Neural crest cell (in vitro differentiated cells): ENCODE results near the gene FCN2. TPM values are rescaled to one million over a fixed set of nuclear protein-coding genes. Genes with fewer than 3 reads are reported as not detected.
"Not testable (repeated sequence)": the region's sequence is repeated elsewhere in the genome, so short reads cannot be mapped to it uniquely, and the experiment has no call there.

ENCODE experiments used
- DNase-seq: peaks from one replicate; pipeline ENCODE4 v3.0.0; 2021; ENCODE audit warnings: low read depth, mixed read lengths, low spot score
- H3K27ac Mint-ChIP-seq: one replicate; pipeline ENCODE4 v1.8.0; 2021; ENCODE audit warnings: mild to moderate bottlenecking, mixed read lengths; ENCODE audit not compliant: unreplicated experiment
- H3K27me3 Mint-ChIP-seq: 2 replicates; pipeline ENCODE4 v1.8.0; 2021; ENCODE audit warnings: low read depth, mild to moderate bottlenecking, mixed read lengths
- H3K36me3 Mint-ChIP-seq: 2 replicates; pipeline ENCODE4 v1.8.0; 2021; ENCODE audit warnings: low read depth, mild to moderate bottlenecking, mixed read lengths
- H3K4me1 Mint-ChIP-seq: 2 replicates; pipeline ENCODE4 v1.8.0; 2021; ENCODE audit warnings: mixed read lengths
- H3K4me3 Mint-ChIP-seq: one replicate; pipeline ENCODE4 v1.8.0; 2021; ENCODE audit warnings: mild to moderate bottlenecking, mixed read lengths
- H3K9me3 Mint-ChIP-seq: 2 replicates; pipeline ENCODE4 v1.8.0; 2021; ENCODE audit warnings: mixed read lengths
- CTCF ChIP-seq: fragments of 200-600 bp; sonication (generic); conservative IDR thresholded peaks from 2 replicates; pipeline ENCODE4 v1.5.0; 2021; ENCODE audit warnings: antibody characterized with exemption, mild to moderate bottlenecking
- total RNA-seq: library from RNA; stranded (reverse); gene quantifications from 2 replicates; pipeline ENCODE4 v1.2.1, GENCODE V29; 2021

The FCN2 gene
- total RNA-seq, 1 donor from 2014 or later: not detected

- TF ChIP-seq CTCF: no peak
- H3K4me1 Mint-ChIP-seq: no peaks in the 10 kb centered on the region
- no peaks in the 10 kb centered on the region for H3K9me3 Mint-ChIP-seq
- no peaks in the 10 kb centered on the region for H3K36me3 Mint-ChIP-seq
- peaks cover 9% of the 10 kb centered on the region for H3K27me3 Mint-ChIP-seq
- H3K4me3 Mint-ChIP-seq: no peak overlapping the region
- no peak for DNase-seq
- H3K27ac Mint-ChIP-seq: no peak overlapping the region
Measured at GRCh38 chr9:134853893-134854292, 26.7 kb upstream of the FCN2 start.

GRCh38 chr9:134854541-134854981 is 26.0 kb upstream of the FCN2 start:
- Mint-ChIP-seq H3K27ac (no peak overlapping the region), H3K4me1 (no peaks in the 10 kb centered on the region), H3K4me3 (no peak overlapping the region), H3K36me3 (no peaks in the 10 kb centered on the region), H3K27me3 (peaks cover 9% of the 10 kb centered on the region), H3K9me3 (no peaks in the 10 kb centered on the region)
- no peak for DNase-seq
- no peak for TF ChIP-seq CTCF

- no peaks in the 10 kb centered on the region for H3K4me1 Mint-ChIP-seq
- no peaks in the 10 kb centered on the region for H3K9me3 Mint-ChIP-seq
- H3K36me3 Mint-ChIP-seq: no peaks in the 10 kb centered on the region
- TF ChIP-seq CTCF: no peak
- H3K27me3 Mint-ChIP-seq: peaks cover 12% of the 10 kb centered on the region
- H3K4me3 Mint-ChIP-seq: no peak overlapping the region
- DNase-seq: no peak
- H3K27ac Mint-ChIP-seq: no peak overlapping the region
Measured at GRCh38 chr9:134855231-134855899, 25.2 kb upstream of the FCN2 start.

- H3K4me1 Mint-ChIP-seq: no peaks in the 10 kb centered on the region
- peaks cover 2% of the 10 kb centered on the region for H3K9me3 Mint-ChIP-seq
- no peaks in the 10 kb centered on the region for H3K36me3 Mint-ChIP-seq
- H3K27me3 Mint-ChIP-seq: peaks cover 12% of the 10 kb centered on the region
- no peak overlapping the region for H3K27ac Mint-ChIP-seq
- DNase-seq: no peak
- TF ChIP-seq CTCF: no peak
- no peak overlapping the region for H3K4me3 Mint-ChIP-seq
Measured at GRCh38 chr9:134855900-134856377, 24.7 kb upstream of the FCN2 start.

GRCh38 chr9:134857451-134857850 is 23.2 kb upstream of the FCN2 start:
- not testable (repeated sequence) for H3K36me3 Mint-ChIP-seq, H3K4me1 Mint-ChIP-seq, H3K4me3 Mint-ChIP-seq, H3K9me3 Mint-ChIP-seq, H3K27ac Mint-ChIP-seq, DNase-seq
- peaks cover 12% of the 10 kb centered on the region for H3K27me3 Mint-ChIP-seq

- peaks cover 12% of the 10 kb centered on the region for H3K27me3 Mint-ChIP-seq
- H3K9me3 Mint-ChIP-seq: peaks cover 2% of the 10 kb centered on the region
- TF ChIP-seq CTCF: no peak
- no peak overlapping the region for H3K4me3 Mint-ChIP-seq
- no peaks in the 10 kb centered on the region for H3K4me1 Mint-ChIP-seq
- no peak for DNase-seq
- H3K27ac Mint-ChIP-seq: no peak overlapping the region
- no peaks in the 10 kb centered on the region for H3K36me3 Mint-ChIP-seq
Measured at GRCh38 chr9:134858051-134858841, 22.4 kb upstream of the FCN2 start.
